ENCODE measurements around the gene ATAD3B. TPM values are rescaled to one million over a fixed set of nuclear protein-coding genes. Genes with fewer than 3 reads are reported as not detected.
A peak's percentile ranks its signal among the peaks of the same experiment; 100 is the strongest.

Gene ATAD3B
- total and polyA plus RNA-seq, 2 of the 13 experiments (the other 11 are each of a cell fraction or from before 2014, with no cell fraction given) = 9.6 to 31.1 TPM

DNA sequence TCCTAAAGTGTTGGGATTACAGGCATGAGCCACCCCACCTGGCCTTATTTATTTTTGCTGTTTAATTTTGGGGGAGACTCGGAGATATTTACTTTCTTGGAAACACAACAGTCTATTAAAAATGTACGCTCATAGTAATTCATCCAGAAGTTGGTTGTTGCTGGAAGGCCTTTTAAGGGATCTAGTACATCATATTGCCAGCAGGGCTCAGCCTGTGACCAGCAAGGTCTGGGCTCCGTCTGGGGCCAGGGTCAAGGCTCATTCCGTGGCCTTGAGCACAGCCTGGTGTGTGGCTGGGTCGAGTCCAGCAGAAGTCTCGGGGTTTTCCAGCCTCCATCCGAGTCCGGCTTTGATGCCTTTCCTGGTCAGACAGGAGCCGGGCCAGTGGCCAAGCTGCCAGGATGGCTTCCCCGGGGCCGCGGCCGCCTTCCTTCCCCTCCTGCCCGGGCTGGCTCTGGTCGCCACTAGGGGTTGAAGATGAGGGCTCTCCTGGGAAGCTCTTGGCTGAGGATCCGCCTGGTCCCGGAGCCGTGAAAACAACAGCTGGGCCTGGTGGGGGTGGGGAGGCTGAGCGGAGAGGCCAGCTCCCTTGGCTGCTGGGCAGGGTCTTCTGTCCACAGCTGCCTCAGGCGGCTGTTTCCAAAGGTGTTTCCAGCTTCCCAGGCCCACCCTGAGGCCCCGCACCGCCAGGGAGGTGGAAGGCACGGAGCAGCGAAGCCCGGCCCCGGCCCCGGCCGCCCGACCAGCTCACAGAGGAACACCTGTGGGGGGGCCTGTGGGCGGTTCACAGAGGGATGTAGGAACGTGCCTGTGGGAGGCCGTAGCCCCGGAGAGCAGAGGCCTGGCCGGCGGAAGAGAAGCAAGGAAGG is 41.2 kb upstream of the ATAD3B start (continued):
- TF ChIP-seq, protein P1, sequence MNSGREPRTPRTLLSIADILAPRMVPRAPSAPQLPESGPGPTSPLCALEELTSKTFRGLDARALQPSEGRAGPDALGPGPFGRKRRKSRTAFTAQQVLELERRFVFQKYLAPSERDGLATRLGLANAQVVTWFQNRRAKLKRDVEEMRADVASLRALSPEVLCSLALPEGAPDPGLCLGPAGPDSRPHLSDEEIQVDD (CRISPR knock-in tag; IDR thresholded peaks at IDR 0.05; ENCODE audit: borderline replicate concordance) = no peak
- no peak for TF ChIP-seq NCOA1 (CRISPR knock-in tag; IDR thresholded peaks at IDR 0.05)
- TF ChIP-seq, protein P2, sequence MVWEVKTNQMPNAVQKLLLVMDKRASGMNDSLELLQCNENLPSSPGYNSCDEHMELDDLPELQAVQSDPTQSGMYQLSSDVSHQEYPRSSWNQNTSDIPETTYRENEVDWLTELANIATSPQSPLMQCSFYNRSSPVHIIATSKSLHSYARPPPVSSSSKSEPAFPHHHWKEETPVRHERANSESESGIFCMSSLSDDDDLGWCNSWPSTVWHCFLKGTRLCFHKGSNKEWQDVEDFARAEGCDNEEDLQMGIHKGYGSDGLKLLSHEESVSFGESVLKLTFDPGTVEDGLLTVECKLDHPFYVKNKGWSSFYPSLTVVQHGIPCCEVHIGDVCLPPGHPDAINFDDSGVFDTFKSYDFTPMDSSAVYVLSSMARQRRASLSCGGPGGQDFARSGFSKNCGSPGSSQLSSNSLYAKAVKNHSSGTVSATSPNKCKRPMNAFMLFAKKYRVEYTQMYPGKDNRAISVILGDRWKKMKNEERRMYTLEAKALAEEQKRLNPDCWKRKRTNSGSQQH (CRISPR knock-in tag; IDR thresholded peaks at IDR 0.05; ENCODE audit: low read depth) = no peak
- TF ChIP-seq MATR3 (CRISPR knock-in tag; IDR thresholded peaks at IDR 0.05) = no peak
- TF ChIP-seq ZNF33B (CRISPR knock-in tag; IDR thresholded peaks at IDR 0.05) = no peak
- no peak for TF ChIP-seq ZNF569 (CRISPR knock-in tag; IDR thresholded peaks at IDR 0.05; ENCODE audit: borderline replicate concordance)
- TF ChIP-seq TBX2 (CRISPR knock-in tag; IDR thresholded peaks at IDR 0.05; ENCODE audit: borderline replicate concordance) = peak; percentile 71
- TF ChIP-seq KAT7 (CRISPR knock-in tag; IDR thresholded peaks at IDR 0.05; ENCODE audit: borderline replicate concordance) = peak; percentile 53; the same call in 1 of the 2 replicates
- no peak for TF ChIP-seq MAFK (conservative IDR thresholded peaks at IDR 0.05 in 1 of 2, IDR thresholded peaks at IDR 0.05 in 1 of 2; ENCODE audit: low read length in 2 of 2)
- TF ChIP-seq ZNF180 (CRISPR knock-in tag; IDR thresholded peaks at IDR 0.05; ENCODE audit: borderline replicate concordance, low read depth) = no peak
- peak; percentile 20; the same call in 1 of the 2 replicates for TF ChIP-seq ZNF782 (CRISPR knock-in tag; IDR thresholded peaks at IDR 0.05; ENCODE audit: borderline replicate concordance)
- TF ChIP-seq, protein P3, sequence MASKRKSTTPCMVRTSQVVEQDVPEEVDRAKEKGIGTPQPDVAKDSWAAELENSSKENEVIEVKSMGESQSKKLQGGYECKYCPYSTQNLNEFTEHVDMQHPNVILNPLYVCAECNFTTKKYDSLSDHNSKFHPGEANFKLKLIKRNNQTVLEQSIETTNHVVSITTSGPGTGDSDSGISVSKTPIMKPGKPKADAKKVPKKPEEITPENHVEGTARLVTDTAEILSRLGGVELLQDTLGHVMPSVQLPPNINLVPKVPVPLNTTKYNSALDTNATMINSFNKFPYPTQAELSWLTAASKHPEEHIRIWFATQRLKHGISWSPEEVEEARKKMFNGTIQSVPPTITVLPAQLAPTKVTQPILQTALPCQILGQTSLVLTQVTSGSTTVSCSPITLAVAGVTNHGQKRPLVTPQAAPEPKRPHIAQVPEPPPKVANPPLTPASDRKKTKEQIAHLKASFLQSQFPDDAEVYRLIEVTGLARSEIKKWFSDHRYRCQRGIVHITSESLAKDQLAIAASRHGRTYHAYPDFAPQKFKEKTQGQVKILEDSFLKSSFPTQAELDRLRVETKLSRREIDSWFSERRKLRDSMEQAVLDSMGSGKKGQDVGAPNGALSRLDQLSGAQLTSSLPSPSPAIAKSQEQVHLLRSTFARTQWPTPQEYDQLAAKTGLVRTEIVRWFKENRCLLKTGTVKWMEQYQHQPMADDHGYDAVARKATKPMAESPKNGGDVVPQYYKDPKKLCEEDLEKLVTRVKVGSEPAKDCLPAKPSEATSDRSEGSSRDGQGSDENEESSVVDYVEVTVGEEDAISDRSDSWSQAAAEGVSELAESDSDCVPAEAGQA (IDR thresholded peaks at IDR 0.05; ENCODE audit: low read depth) = no peak
- TF ChIP-seq, protein P3 (CRISPR knock-in tag; IDR thresholded peaks at IDR 0.05; ENCODE audit: borderline replicate concordance) = no peak
- no peak for TF ChIP-seq ZNF839 (CRISPR knock-in tag; IDR thresholded peaks at IDR 0.05; ENCODE audit: borderline replicate concordance)
- TF ChIP-seq, protein P4, sequence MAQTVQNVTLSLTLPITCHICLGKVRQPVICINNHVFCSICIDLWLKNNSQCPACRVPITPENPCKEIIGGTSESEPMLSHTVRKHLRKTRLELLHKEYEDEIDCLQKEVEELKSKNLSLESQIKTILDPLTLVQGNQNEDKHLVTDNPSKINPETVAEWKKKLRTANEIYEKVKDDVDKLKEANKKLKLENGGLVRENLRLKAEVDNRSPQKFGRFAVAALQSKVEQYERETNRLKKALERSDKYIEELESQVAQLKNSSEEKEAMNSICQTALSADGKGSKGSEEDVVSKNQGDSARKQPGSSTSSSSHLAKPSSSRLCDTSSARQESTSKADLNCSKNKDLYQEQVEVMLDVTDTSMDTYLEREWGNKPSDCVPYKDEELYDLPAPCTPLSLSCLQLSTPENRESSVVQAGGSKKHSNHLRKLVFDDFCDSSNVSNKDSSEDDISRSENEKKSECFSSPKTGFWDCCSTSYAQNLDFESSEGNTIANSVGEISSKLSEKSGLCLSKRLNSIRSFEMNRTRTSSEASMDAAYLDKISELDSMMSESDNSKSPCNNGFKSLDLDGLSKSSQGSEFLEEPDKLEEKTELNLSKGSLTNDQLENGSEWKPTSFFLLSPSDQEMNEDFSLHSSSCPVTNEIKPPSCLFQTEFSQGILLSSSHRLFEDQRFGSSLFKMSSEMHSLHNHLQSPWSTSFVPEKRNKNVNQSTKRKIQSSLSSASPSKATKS (CRISPR knock-in tag; IDR thresholded peaks at IDR 0.05) = no peak
- no peak for TF ChIP-seq CCAR2 (optimal IDR thresholded peaks at IDR 0.05; ENCODE audit: low read depth, low read length)
- TF ChIP-seq CREB1 (IDR thresholded peaks at IDR 0.05) = no peak
- TF ChIP-seq CREB1 (CRISPR knock-in tag; IDR thresholded peaks at IDR 0.05) = no peak
- no peak for TF ChIP-seq SOX13 (IDR thresholded peaks at IDR 0.05)
- TF ChIP-seq SOX13 (CRISPR knock-in tag; conservative IDR thresholded peaks at IDR 0.05 in 1 of 2, IDR thresholded peaks at IDR 0.05 in 1 of 2) = no peak; a peak in 1 of 4 replicates
